Activated T-cell treated with anti-CD3 and anti-CD28 coated beads, Interleukin-2, amount 50 U/mL, for 48 hours (primary cell): Measurements from ENCODE around the gene LCORL.
"Not testable (repeated sequence)": the region's sequence is repeated elsewhere in the genome, so short reads cannot be mapped to it uniquely, and the experiment has no call there.

Experiments
- DNase-seq, 2 experiments: peaks; one replicate each; pipeline ENCODE4 v3.0.0-alpha.2; 2020

LCORL gene

GRCh38 chr4:18021720-18022571, at the start of gene LCORL:
LCORL (minus strand) TSS chr4:18021755; CDS start chr4:18021751, 4 bp downstream.
- peak; percentile 89 for DNase-seq

DNA sequence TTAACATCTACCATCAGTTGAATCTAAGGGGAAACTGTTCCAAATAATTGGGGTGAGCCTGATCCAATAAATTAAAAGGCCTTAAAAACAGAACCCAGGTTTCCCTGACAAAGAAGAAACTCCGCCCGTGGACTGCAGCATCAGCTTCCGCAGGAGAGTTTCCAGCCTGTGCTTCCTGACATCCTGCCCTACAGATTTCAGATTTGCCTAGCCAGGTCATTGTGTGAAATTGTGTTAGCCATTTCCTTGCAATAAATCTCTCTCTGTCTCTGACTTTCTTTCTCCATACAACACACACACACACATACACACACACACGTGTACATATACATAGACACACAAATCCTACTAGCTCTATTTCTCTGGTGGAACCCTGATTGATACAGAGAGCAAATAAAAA, 48.3 kb upstream of the LCORL start:
- no peak for DNase-seq

GRCh38 chr4:18067031-18067430, 45.5 kb upstream of the LCORL start:
- DNase-seq, result no peak

DNA sequence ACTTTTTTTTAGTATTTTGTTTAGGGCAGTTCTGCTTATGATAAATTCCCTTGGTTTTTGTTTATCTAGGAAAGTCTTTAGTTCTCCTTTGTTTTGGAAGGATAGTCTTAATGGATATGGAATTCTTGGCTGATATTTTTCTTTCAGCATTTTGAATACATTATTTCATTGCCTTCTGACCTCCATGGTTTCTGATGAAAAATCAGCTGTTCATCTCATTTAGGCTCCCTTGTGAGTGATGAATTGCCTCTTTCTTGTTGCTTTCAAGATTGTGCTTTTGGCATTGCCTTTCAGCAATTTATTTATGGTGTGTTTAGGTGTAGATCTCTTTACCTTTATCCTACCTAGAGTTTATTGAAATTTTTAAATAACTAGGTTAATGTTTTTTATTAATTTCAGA, 41.5 kb upstream of the LCORL start:
- DNase-seq, result no peak

DNA sequence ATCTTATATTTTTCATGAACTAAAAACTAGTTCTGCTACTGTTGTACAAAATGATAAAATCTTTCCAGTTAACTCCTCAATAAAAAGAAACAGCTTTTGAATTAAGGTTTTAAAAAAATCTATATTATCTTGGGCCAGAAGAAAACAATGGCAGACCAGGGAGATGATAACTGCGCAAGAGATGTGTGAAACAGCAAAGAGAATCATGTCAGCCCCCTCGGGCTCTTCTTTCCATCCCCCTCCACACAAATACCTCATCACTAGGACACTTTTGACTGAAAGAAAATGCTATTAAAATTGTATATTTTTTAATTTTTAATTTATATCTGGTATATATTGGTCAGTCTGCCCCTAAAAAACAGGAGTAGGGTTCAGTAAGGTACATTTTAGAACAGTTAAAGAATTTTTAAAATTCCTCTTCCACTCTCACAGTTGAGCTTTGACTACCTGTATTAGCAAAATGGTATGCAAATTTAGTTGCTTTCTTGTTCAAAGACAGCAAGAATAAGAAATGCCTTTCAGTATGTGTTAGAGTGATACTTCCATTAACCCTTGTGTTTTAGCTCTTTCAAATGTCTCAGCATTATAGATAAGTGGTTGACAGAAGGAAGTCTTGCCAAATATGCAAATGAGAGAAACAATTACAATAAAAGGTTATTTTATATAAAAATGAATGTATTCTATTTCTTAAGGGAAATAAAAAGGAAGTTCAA, 36.4 kb upstream of the LCORL start:
- no peak for DNase-seq

GRCh38 chr4:18056030-18056429, 34.5 kb upstream of the LCORL start:
- DNase-seq, result no peak

GRCh38 chr4:18052158-18052557, 30.6 kb upstream of the LCORL start:
- no peak for DNase-seq

DNA sequence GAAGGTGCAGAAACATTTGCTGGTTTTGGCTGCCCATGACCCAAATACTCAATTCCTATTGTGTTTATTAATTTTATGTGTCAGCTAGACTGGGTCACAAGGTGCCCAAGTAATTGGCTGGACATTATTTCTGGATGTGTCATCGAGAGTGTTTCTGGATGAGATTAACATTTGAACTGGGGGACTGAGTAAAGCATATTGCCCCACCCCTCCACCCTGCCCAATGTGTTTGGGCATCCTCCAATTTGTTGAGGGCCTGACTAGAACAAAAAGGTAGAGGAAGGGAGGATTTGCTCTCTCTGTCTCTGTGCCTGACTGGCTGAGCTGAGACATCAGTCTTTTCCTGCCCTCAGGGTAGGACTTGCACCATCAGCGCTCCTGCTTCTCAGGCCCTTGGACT, 29.7 kb upstream of the LCORL start:
- DNase-seq, result no peak

DNA sequence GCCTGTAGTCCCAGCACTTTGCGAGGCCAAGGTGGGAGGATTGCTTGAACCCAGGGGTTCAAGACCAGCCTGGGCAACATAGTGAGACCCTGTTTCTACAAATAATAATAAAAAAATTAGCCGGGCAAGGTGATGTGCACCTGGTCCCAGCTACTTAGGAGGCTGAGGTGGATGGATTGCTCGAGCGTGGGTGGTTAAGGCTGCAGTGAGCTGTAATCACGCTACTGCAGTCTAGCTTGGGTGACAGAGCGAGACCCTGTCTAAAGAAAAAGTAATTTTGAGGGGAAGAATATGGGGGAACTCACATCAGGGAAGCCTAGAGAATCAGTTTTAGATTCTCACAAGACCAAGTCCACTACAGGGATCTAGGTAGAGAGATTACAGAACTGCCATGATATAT, 28.9 kb upstream of the LCORL start:
- DNase-seq, result no peak

GRCh38 chr4:18049446-18049845, 27.9 kb upstream of the LCORL start:
- DNase-seq, result no peak

- DNase-seq, result no peak
Observed at GRCh38 chr4:18042754-18043153, 21.2 kb upstream of the LCORL start.

GRCh38 chr4:18042012-18042411, 20.5 kb upstream of the LCORL start:
- DNase-seq, result no peak

- no peak for DNase-seq
Observed at GRCh38 chr4:18041114-18041513, 19.6 kb upstream of the LCORL start.

- no peak for DNase-seq
Observed at GRCh38 chr4:18039113-18039512, 17.6 kb upstream of the LCORL start.

- DNase-seq, result not testable (repeated sequence)
Observed at GRCh38 chr4:18036369-18036768, 14.8 kb upstream of the LCORL start.

GRCh38 chr4:18034099-18034498, 12.5 kb upstream of the LCORL start:
- no peak for DNase-seq

- no peak for DNase-seq
Observed at GRCh38 chr4:18033111-18034085, 11.8 kb upstream of the LCORL start.

GRCh38 chr4:18025288-18025687, 3.7 kb upstream of the LCORL start:
- DNase-seq, result no peak

- DNase-seq, result no peak
Observed at GRCh38 chr4:18022572-18023050, 1.1 kb upstream of the LCORL start.

DNA sequence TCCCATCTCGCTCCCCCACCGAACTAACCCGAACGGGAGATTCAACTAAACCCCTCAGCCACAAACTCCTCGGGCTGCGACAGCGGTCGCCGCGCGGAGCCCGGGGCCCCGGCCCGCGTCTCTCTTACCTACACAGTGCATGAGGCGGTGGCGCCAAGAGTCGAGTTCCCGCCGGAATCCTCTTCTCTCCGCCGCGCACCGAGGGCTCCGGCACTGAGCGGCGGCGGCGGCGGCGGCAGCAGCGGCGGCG, 160 bp downstream of the LCORL start:
- DNase-seq, result no peak

DNA sequence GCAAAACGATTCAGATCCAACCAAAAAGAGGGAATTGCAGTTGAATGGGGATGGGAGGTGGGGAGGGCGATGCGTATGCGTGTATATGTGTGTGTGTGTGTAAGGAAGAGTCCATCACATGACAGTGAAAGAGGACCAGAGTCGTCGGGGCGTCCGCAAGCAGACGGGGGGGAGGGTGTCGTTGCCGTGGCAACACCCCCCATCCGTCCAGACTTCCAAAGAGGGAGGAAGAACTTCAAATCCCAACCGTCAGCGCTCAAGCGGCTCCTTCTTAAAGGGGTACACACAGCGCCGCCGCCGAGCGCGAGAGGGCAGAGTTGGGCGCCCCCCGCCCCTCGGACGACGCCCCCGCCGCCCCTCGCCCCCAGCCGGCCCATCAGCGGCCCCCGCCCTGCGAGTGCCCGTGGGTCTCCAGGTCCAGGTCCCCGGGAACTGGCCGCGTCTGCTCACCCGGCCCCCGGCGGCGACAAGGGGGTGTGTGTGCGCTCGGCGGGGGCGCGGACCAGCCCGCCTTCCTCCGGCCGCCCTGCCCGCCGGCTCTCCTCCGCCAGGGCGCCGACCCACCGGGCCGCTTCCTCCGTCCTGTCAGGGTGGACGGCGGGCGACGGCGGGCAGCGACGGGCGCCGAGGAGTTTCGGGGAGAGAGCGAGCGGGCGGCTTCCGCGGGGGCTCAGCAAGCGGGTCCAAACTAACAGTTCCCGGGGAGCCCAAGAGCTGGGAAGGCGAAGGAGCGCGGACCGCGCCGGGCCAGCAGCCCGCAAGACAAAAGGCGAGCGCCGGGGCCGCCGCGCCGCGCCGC, 685 bp downstream of the LCORL start:
- DNase-seq, result peak; percentile 46 to 48

- peak; percentile 26 for DNase-seq
Observed at GRCh38 chr4:18020145-18020670, 1.3 kb downstream of the LCORL start.
